ENCODE measurements around the gene ZNF391.
A peak's percentile ranks its signal among the peaks of the same experiment; 100 is the strongest.
"Not testable (repeated sequence)": the region's sequence is repeated elsewhere in the genome, so short reads cannot be mapped to it uniquely, and the experiment has no call there.

The ZNF391 gene

GRCh38 chr6:27388293-27389197 is at the start of gene ZNF391:
TSS of gene ZNF391 (plus strand) at chr6:27388759. CDS start at chr6:27400371, 11,612 bp downstream.
- Histone ChIP-seq H3K4me1 (ENCODE audit: insufficient read depth, low read length) (peaks cover 6% of the 10 kb centered on the region; the same call in 1 of the 2 replicates), H3K4me3 (ENCODE audit: low read length) (peak within 1 kb of the TSS; percentile 96), H3K27ac (ENCODE audit: low read length) (peak within 1 kb of the TSS; percentile 93), H3K36me3 (ENCODE audit: insufficient read depth, low read depth, low read length) (no peaks in the 10 kb centered on the region), H3K9ac (ENCODE audit: low read depth, low read length) (peak within 1 kb of the TSS; percentile 92), H3K9me3 (ENCODE audit: insufficient read depth, low read depth, low read length) (peaks cover 6% of the 10 kb centered on the region), H3K27me3 (ENCODE audit: insufficient read depth, low read length) (no peaks in the 10 kb centered on the region)

GRCh38 chr6:27352850-27353249 is 35.7 kb upstream of the ZNF391 start:
- H3K4me3 ChIP-seq (ENCODE audit: low read length), result no peak overlapping the region
- H3K9me3 ChIP-seq (ENCODE audit: insufficient read depth, low read depth, low read length), result peaks cover 26% of the 10 kb centered on the region; the same call in 1 of the 2 replicates
- H3K27ac ChIP-seq (ENCODE audit: low read length), result no peak overlapping the region
- H3K4me1 ChIP-seq (ENCODE audit: insufficient read depth, low read length), result no peaks in the 10 kb centered on the region
- H3K36me3 ChIP-seq (ENCODE audit: insufficient read depth, low read depth, low read length), result no peaks in the 10 kb centered on the region
- H3K9ac ChIP-seq (ENCODE audit: low read depth, low read length), result no peak overlapping the region
- H3K27me3 ChIP-seq (ENCODE audit: insufficient read depth, low read length), result no peaks in the 10 kb centered on the region

- no peak overlapping the region for H3K9ac ChIP-seq (ENCODE audit: low read depth, low read length)
- H3K4me3 ChIP-seq (ENCODE audit: low read length), result no peak overlapping the region
- H3K27me3 ChIP-seq (ENCODE audit: insufficient read depth, low read length), result no peaks in the 10 kb centered on the region
- peaks cover 11% of the 10 kb centered on the region for H3K36me3 ChIP-seq (ENCODE audit: insufficient read depth, low read depth, low read length)
- no peak overlapping the region for H3K27ac ChIP-seq (ENCODE audit: low read length)
- H3K4me1 ChIP-seq (ENCODE audit: insufficient read depth, low read length), result no peaks in the 10 kb centered on the region
- peaks cover 53% of the 10 kb centered on the region for H3K9me3 ChIP-seq (ENCODE audit: insufficient read depth, low read depth, low read length)
Observed at GRCh38 chr6:27358786-27359185, 29.8 kb upstream of the ZNF391 start.

GRCh38 chr6:27359231-27359630 is 29.3 kb upstream of the ZNF391 start:
- H3K27ac ChIP-seq (ENCODE audit: low read length), result no peak overlapping the region
- peaks cover 50% of the 10 kb centered on the region for H3K9me3 ChIP-seq (ENCODE audit: insufficient read depth, low read depth, low read length)
- H3K27me3 ChIP-seq (ENCODE audit: insufficient read depth, low read length), result no peaks in the 10 kb centered on the region
- H3K36me3 ChIP-seq (ENCODE audit: insufficient read depth, low read depth, low read length), result peaks cover 11% of the 10 kb centered on the region
- no peak overlapping the region for H3K4me3 ChIP-seq (ENCODE audit: low read length)
- H3K9ac ChIP-seq (ENCODE audit: low read depth, low read length), result no peak overlapping the region
- no peaks in the 10 kb centered on the region for H3K4me1 ChIP-seq (ENCODE audit: insufficient read depth, low read length)

- no peaks in the 10 kb centered on the region for H3K9me3 ChIP-seq (ENCODE audit: insufficient read depth, low read depth, low read length)
- H3K36me3 ChIP-seq (ENCODE audit: insufficient read depth, low read depth, low read length), result no peaks in the 10 kb centered on the region; the same call in 1 of the 2 replicates
- no peak overlapping the region for H3K9ac ChIP-seq (ENCODE audit: low read depth, low read length)
Observed at GRCh38 chr6:27368202-27368601, 20.4 kb upstream of the ZNF391 start.

GRCh38 chr6:27370391-27370790 is 18.2 kb upstream of the ZNF391 start:
- Histone ChIP-seq H3K36me3 (ENCODE audit: insufficient read depth, low read depth, low read length) (no peaks in the 10 kb centered on the region), H3K9ac (ENCODE audit: low read depth, low read length) (no peak overlapping the region), H3K9me3 (ENCODE audit: insufficient read depth, low read depth, low read length) (no peaks in the 10 kb centered on the region), H3K4me3 (ENCODE audit: low read length) (no peak overlapping the region), H3K27me3 (ENCODE audit: insufficient read depth, low read length) (no peaks in the 10 kb centered on the region; the same call in 1 of the 2 replicates), H3K27ac (ENCODE audit: low read length) (no peak overlapping the region), H3K4me1 (ENCODE audit: insufficient read depth, low read length) (peaks cover 1% of the 10 kb centered on the region; the same call in 1 of the 2 replicates)

More at GRCh38 chr6:27368202-27368601, 20.4 kb upstream of the ZNF391 start:
- H3K4me1 ChIP-seq (ENCODE audit: insufficient read depth, low read length), result no peaks in the 10 kb centered on the region
- no peaks in the 10 kb centered on the region; the same call in 1 of the 2 replicates for H3K27me3 ChIP-seq (ENCODE audit: insufficient read depth, low read length)
- H3K4me3 ChIP-seq (ENCODE audit: low read length), result no peak overlapping the region
- no peak overlapping the region for H3K27ac ChIP-seq (ENCODE audit: low read length)

- Histone ChIP-seq H3K9ac (ENCODE audit: low read depth, low read length) (peak overlapping the region; percentile 59; the same call in 1 of the 2 replicates), H3K27ac (ENCODE audit: low read length) (no peak overlapping the region), H3K27me3 (ENCODE audit: insufficient read depth, low read length) (no peaks in the 10 kb centered on the region; the same call in 1 of the 2 replicates), H3K36me3 (ENCODE audit: insufficient read depth, low read depth, low read length) (no peaks in the 10 kb centered on the region), H3K9me3 (ENCODE audit: insufficient read depth, low read depth, low read length) (no peaks in the 10 kb centered on the region), H3K4me1 (ENCODE audit: insufficient read depth, low read length) (peaks cover 26% of the 10 kb centered on the region), H3K4me3 (ENCODE audit: low read length) (peak overlapping the region; percentile 90)
Observed at GRCh38 chr6:27374824-27375612, 13.5 kb upstream of the ZNF391 start.

- Histone ChIP-seq H3K36me3 (ENCODE audit: insufficient read depth, low read depth, low read length) (no peaks in the 10 kb centered on the region), H3K27ac (ENCODE audit: low read length) (no peak overlapping the region), H3K4me3 (ENCODE audit: low read length) (peak overlapping the region; percentile 90; the same call in 1 of the 2 replicates), H3K27me3 (ENCODE audit: insufficient read depth, low read length) (no peaks in the 10 kb centered on the region; the same call in 1 of the 2 replicates), H3K9me3 (ENCODE audit: insufficient read depth, low read depth, low read length) (no peaks in the 10 kb centered on the region), H3K9ac (ENCODE audit: low read depth, low read length) (no peak overlapping the region), H3K4me1 (ENCODE audit: insufficient read depth, low read length) (peaks cover 29% of the 10 kb centered on the region)
Observed at GRCh38 chr6:27375613-27376079, 12.9 kb upstream of the ZNF391 start.

- H3K27ac ChIP-seq (ENCODE audit: low read length); H3K9ac ChIP-seq (ENCODE audit: low read depth, low read length); H3K27me3 ChIP-seq (ENCODE audit: insufficient read depth, low read length); H3K9me3 ChIP-seq (ENCODE audit: insufficient read depth, low read depth, low read length); H3K36me3 ChIP-seq (ENCODE audit: insufficient read depth, low read depth, low read length); H3K4me3 ChIP-seq (ENCODE audit: low read length): not testable (repeated sequence)
- peaks cover 29% of the 10 kb centered on the region for H3K4me1 ChIP-seq (ENCODE audit: insufficient read depth, low read length)
Observed at GRCh38 chr6:27378406-27378805, 10.2 kb upstream of the ZNF391 start.

GRCh38 chr6:27381001-27381400 is 7.6 kb upstream of the ZNF391 start:
- H3K36me3 ChIP-seq (ENCODE audit: insufficient read depth, low read depth, low read length); H3K9ac ChIP-seq (ENCODE audit: low read depth, low read length); H3K4me3 ChIP-seq (ENCODE audit: low read length); H3K9me3 ChIP-seq (ENCODE audit: insufficient read depth, low read depth, low read length); H3K27me3 ChIP-seq (ENCODE audit: insufficient read depth, low read length); H3K27ac ChIP-seq (ENCODE audit: low read length): not testable (repeated sequence)
- H3K4me1 ChIP-seq (ENCODE audit: insufficient read depth, low read length), result peaks cover 26% of the 10 kb centered on the region

GRCh38 chr6:27383011-27383410 is 5.5 kb upstream of the ZNF391 start:
- Histone ChIP-seq H3K4me1 (ENCODE audit: insufficient read depth, low read length) (peaks cover 18% of the 10 kb centered on the region), H3K9me3 (ENCODE audit: insufficient read depth, low read depth, low read length) (0 out of 2 replicates have a peak, but pooled peaks cover 4% of the 10 kb centered on the region), H3K36me3 (ENCODE audit: insufficient read depth, low read depth, low read length) (no peaks in the 10 kb centered on the region), H3K4me3 (ENCODE audit: low read length) (no peak overlapping the region), H3K9ac (ENCODE audit: low read depth, low read length) (no peak overlapping the region), H3K27me3 (ENCODE audit: insufficient read depth, low read length) (no peaks in the 10 kb centered on the region), H3K27ac (ENCODE audit: low read length) (no peak overlapping the region)

All from iPS-20b (cell line).